Esophagus (tissue), 2 donors: ENCODE data around the gene SLC4A8. TPM values are rescaled to one million over a fixed set of nuclear protein-coding genes. Genes with fewer than 3 reads are reported as not detected.

Experiments used
- H3K27ac ChIP-seq, 2 donors: one replicate each; pipeline ENCODE4 v1.5.1; 2013; ENCODE audit warnings: low read depth in 2 of 2, mild to moderate bottlenecking in 2 of 2, inconsistent platforms in 1 of 2, low read length in 1 of 2, moderate library complexity in 1 of 2
- H3K27me3 ChIP-seq, 2 donors: one replicate each; pipeline ENCODE4 v1.6.1; 2013; ENCODE audit warnings: low read length in 2 of 2, control low read depth in 1 of 2, mild to moderate bottlenecking in 1 of 2; ENCODE audit not compliant: insufficient read depth in 2 of 2, control insufficient read depth in 1 of 2
- H3K36me3 ChIP-seq, 2 donors: one replicate each; pipeline ENCODE4 v1.6.1; 2013; ENCODE audit warnings: low read length in 1 of 2; ENCODE audit not compliant: control insufficient read depth in 2 of 2, insufficient read depth in 2 of 2
- H3K4me1 ChIP-seq, 2 donors: one replicate each; pipeline ENCODE4 v1.6.1; 2013; ENCODE audit warnings: low read length in 1 of 2; ENCODE audit not compliant: control insufficient read depth in 2 of 2, insufficient read depth in 2 of 2
- H3K4me3 ChIP-seq, 2 donors: one replicate each; pipeline ENCODE4 v1.5.1; 2013; ENCODE audit warnings: low read length in 2 of 2, mild to moderate bottlenecking in 2 of 2, low read depth in 1 of 2, moderate library complexity in 1 of 2
- H3K9me3 ChIP-seq, 2 donors: one replicate each; pipeline ENCODE4 v1.6.1; 2013; ENCODE audit warnings: mild to moderate bottlenecking in 2 of 2, low read depth in 1 of 2, low read length in 1 of 2, moderate library complexity in 1 of 2; ENCODE audit not compliant: control insufficient read depth in 2 of 2, insufficient read depth in 1 of 2
- WGBS, 2 donors: extraction: QIAGEN DNeasy Blood & Tissue Kit; methylation state at CpG; one replicate each; pipeline ENCODE4 v1.1.7; 2013; 5-methylcytosine and 5-hydroxymethylcytosine counted together
- polyA plus RNA-seq, 2 donors: library from polyadenylated mRNA; stranded (reverse); fragments of 200-250 nt; gene quantifications; one replicate each; pipeline ENCODE4 v1.2.3, GENCODE V29; 2013
- donor health status: healthy with polysubstance abuse.
- donor health status: Bipolar disorder and iron deficiency.

Gene SLC4A8
- under 1 TPM; 0.04 to 0.05 TPM for polyA plus RNA-seq

DNA sequence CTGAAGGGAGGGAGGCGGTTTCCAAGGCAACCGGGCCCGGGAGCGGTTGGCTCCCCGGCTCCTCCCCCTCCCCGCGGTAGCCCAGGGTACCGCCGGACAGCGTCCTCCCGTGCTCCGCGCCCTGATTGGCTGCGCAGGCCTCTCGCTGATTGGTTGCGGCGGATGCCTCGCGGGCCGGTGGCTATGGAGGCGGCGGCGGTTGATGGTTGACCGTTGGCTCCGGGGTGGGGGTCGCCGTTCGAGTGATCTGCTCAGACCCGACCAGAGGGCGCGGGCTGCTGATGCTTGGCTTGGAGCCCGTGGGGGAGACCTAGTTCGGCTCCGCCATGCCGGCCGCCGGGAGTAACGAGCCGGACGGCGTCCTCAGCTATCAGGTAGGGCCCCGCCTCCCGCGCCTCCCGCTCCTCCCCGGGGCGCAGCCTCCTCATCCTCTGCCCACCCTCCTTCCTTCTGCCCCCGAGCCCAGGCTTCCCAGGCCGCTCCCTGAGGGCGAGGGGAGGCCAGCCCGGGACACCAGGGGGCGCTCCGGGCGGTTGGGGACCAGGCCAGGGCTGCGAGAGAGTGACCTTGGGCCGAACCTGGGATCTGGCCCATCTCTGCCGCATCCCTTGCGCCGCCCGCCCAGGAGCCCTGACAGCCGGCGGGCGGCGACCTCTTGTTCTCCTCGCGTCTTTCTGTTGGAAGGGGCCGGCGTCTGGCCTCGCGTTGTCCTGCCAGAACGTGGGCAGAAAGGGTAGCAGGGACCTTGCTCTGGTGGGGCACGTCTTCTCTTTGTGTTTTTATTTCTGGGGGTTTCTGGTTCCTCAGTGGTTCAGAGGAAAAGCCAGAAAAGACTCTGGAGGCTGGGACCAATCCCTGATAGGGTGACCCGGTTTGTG, at the start of gene SLC4A8:
Gene SLC4A8, plus strand, starts transcription at position 170 of the 878 bp plus-strand sequence. Its CDS starts 157 bp downstream, at position 327.
- no peaks in the 10 kb centered on the region for H3K27me3 ChIP-seq
- H3K4me3 ChIP-seq, result peak within 1 kb of the TSS; percentile 37 to 51
- H3K27ac ChIP-seq, result no peak within 1 kb of the TSS
- no peaks in the 10 kb centered on the region for H3K9me3 ChIP-seq
- no peaks in the 10 kb centered on the region for H3K36me3 ChIP-seq
- WGBS, 2 donors, result 4 to 6% methylated on average over 61 to 73 of the region's 73 CpGs
- peaks cover 0 to 3% of the 10 kb centered on the region in 2 donors for H3K4me1 ChIP-seq

- Histone ChIP-seq H3K36me3 (peaks cover 0 to 4% of the 10 kb centered on the region in 2 donors), H3K4me3 (no peak overlapping the region), H3K9me3 (no peaks in the 10 kb centered on the region), H3K27ac (no peak overlapping the region), H3K27me3 (no peaks in the 10 kb centered on the region), H3K4me1 (peaks cover 0 to 5% of the 10 kb centered on the region in 2 donors)
- 71 to 75% methylated on average over 5 of the region's 5 CpGs for WGBS, 2 donors
Measured at GRCh38 chr12:51374856-51375255, 49.8 kb upstream of the SLC4A8 start.

DNA sequence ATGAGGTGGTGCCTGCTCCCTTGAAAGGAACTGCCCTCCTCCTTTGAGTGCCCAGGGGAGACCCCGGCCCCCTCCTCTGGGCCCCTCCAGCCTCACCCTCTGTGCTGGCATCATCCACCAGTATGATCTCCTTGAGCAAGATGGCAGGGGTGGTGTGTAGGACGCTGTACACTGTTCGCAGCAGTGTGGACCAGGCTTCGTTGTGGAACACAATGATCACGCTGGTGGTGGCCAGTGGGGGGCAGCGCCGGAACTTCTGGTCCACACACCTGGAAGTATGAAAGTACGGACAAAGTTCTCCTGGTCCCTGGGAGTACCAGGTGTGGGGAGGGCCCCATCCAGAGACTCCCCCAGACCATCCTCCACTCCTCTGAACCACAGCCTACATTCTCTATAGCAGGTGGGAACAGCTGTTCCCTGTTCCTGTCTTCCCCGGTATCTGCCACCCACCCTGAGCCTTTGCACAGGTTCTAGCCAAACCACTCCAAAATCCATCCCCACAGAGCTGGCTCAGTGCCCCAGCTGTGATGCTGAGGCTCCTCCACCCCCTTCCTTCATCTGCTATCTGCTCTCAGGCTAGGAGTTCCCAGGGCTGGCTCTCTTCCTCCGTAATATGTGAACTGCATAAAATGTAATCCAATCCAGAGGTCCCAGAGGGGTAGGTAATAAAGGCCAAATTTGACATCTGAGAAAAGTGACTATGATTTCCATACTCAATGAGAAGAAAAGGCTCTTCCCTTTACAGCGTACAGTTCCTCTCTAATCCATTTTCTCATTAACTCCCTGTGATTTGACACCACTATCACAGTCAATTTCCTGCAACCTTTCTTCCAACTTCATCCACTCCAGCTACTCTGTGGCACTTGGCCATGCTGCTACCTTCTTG, 47.3 kb upstream of the SLC4A8 start:
- Histone ChIP-seq H3K27ac (no peak overlapping the region), H3K4me1 (no peaks in the 10 kb centered on the region), H3K4me3 (no peak overlapping the region), H3K36me3 (peaks cover 0 to 4% of the 10 kb centered on the region in 2 donors), H3K27me3 (no peaks in the 10 kb centered on the region), H3K9me3 (no peaks in the 10 kb centered on the region)
- WGBS, 2 donors, result 90 to 91% methylated on average over 11 of the region's 11 CpGs

DNA sequence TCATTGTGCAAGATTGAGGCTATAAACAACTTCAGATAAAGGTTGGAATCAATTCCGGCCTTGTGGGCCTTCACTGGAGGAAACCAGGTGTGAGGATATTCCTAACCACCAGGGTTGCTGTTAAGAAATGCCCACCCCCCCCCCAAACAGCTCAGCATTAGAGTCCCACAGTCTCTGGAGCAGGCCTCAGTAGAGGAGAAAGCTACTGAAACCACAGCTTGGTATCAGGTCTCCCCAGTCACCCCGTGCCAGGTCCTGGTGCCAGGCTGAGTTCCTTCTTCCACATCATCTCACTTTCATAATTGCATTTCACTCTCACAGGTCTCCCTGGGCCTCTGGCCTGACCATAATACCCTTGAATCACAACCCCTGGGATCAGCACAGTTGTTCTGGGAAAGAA, 45.9 kb upstream of the SLC4A8 start:
- H3K4me3 ChIP-seq, result no peak overlapping the region
- no peaks in the 10 kb centered on the region for H3K4me1 ChIP-seq
- no peak overlapping the region for H3K27ac ChIP-seq
- WGBS, 2 donors, result 84 to 92% methylated on average over 2 of the region's 2 CpGs
- H3K9me3 ChIP-seq, result no peaks in the 10 kb centered on the region
- H3K36me3 ChIP-seq, result peaks cover 0 to 4% of the 10 kb centered on the region in 2 donors
- H3K27me3 ChIP-seq, result no peaks in the 10 kb centered on the region

- Histone ChIP-seq H3K9me3 (no peaks in the 10 kb centered on the region), H3K4me1 (no peaks in the 10 kb centered on the region), H3K27me3 (no peaks in the 10 kb centered on the region), H3K4me3 (no peak overlapping the region), H3K27ac (no peak overlapping the region), H3K36me3 (peaks cover 0 to 4% of the 10 kb centered on the region in 2 donors)
- 92 to 95% methylated on average over 11 of the region's 11 CpGs for WGBS, 2 donors
Measured at GRCh38 chr12:51379571-51379970, 45.1 kb upstream of the SLC4A8 start.

DNA sequence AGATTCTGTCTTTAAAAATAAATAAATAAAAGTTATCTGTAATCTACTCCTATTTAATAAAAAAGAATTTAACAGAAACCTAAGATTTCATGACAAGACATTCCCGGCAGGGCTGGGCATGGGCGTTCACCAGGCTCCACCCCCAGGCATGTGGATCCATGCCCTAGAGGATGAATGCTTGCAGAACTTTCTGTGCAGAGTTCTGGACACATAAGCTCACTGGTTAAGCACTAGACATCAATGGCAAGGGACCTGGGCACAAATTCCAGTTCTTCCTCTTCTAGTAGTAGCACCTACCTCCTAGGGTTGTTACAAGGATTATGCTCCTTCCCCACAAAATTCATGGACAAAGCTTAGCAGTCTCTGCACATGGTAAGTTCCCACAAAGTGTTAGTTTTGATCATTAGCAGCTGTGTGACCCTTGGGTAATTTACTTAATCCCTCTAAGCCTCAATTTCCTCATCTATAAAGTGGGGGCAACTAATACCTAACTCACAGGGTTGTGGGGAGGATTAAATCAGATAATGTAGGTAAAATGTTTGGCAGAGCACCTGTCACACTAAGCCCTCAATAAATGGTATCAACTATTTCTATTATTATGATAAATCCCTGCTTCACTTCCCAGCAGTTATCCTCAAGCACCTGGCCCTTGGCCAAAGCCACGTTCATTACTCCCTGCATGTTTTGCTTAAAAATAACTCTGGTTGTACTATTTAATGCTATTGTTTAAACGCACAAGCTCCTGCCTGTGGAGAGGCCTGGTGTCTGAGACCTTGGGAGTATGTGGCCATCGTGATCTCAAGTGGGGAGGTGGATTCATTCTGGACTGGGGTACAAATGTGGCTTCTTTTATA, 43.2 kb upstream of the SLC4A8 start:
- Histone ChIP-seq H3K27ac (no peak overlapping the region), H3K36me3 (peaks cover 0 to 4% of the 10 kb centered on the region in 2 donors), H3K4me1 (no peaks in the 10 kb centered on the region), H3K27me3 (no peaks in the 10 kb centered on the region), H3K4me3 (no peak overlapping the region), H3K9me3 (no peaks in the 10 kb centered on the region)
- WGBS, 2 donors, result 31 to 48% methylated on average over 5 of the region's 5 CpGs

DNA sequence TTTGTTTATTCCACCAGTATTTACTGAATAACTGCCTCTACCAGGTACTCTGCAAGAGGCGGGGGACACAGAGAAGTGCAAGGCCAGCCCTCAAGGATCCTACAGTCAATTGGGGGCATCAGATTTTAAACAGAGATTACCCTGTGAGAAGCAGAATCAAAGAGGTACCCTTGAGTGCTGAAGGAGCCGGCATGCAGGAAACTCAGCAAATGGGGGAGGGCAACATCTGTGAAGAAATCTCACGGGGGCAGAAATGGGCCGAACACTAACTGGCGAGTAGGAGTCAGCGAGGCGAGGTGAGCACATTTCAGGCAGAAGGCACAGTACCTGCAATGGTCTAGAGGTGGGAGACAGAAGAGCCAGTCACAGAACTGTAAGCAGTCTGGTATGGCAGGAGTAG, 42.5 kb upstream of the SLC4A8 start:
- no peaks in the 10 kb centered on the region for H3K9me3 ChIP-seq
- 92 to 93% methylated on average over 7 of the region's 7 CpGs for WGBS, 2 donors
- peaks cover 0 to 4% of the 10 kb centered on the region in 2 donors for H3K36me3 ChIP-seq
- no peaks in the 10 kb centered on the region for H3K27me3 ChIP-seq
- H3K4me1 ChIP-seq, result no peaks in the 10 kb centered on the region
- no peak overlapping the region for H3K4me3 ChIP-seq
- no peak overlapping the region for H3K27ac ChIP-seq

DNA sequence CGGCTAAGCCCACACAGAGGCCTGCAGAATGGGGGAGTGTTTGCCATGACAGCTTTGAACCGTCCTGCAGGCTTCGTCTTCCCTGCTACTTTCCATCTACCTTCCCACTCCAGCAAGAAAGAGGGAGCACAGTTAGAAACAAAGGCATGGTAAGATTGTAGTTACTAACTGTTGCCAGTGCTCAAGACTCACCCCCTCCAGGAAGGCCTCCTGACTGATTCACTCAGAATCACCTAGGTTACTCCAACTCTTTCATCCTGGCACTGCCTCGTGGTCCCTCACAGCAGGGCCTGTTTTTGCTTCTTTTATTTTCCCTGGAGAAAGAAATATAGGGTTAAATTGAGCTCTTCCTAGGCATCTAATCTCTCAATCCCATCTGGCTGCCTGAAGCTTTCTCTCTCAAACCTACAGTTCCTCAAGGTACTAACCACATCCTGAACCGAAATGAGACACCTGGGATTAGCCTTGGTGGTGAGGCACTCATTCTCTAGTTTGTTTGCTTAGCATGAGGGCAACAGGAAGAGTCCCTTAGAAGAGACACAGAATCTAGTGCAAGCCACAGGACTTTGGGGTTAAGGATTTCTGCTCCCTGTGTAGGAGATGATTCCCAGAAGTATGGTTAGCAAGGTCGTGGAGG, 41.2 kb upstream of the SLC4A8 start:
- H3K4me1 ChIP-seq, result no peaks in the 10 kb centered on the region
- no peak overlapping the region for H3K4me3 ChIP-seq
- no peak overlapping the region for H3K27ac ChIP-seq
- peaks cover 0 to 4% of the 10 kb centered on the region in 2 donors for H3K36me3 ChIP-seq
- no peaks in the 10 kb centered on the region for H3K9me3 ChIP-seq
- H3K27me3 ChIP-seq, result no peaks in the 10 kb centered on the region
- 69 to 71% methylated on average over 6 of the region's 6 CpGs for WGBS, 2 donors
